Neural cell (in vitro differentiated cells): ENCODE data around the gene PRPF38A. TPM values are rescaled to one million over a fixed set of nuclear protein-coding genes. Genes with fewer than 3 reads are reported as not detected.

Experiments
- H2AFZ ChIP-seq: fragments of 200-600, 300-800 bp; sonication (generic), shearing (Covaris generic); 2 replicates; pipeline ENCODE4 v1.6.0; 2014; ENCODE audit warnings: low read depth, mild to moderate bottlenecking, antibody characterized with exemption, low read length, moderate library complexity
- H3F3A ChIP-seq: fragments of 200-600 bp; shearing (Covaris generic); 2 replicates; pipeline ENCODE4 v1.6.1; 2016; ENCODE audit warnings: mild to moderate bottlenecking, moderate library complexity, mixed read lengths, antibody characterized with exemption, low read length; ENCODE audit not compliant: insufficient read depth, poor library complexity, severe bottlenecking
- H3K27ac ChIP-seq: fragments of 200-600, 300-800 bp; sonication (generic), shearing (Covaris generic); 2 replicates; pipeline ENCODE4 v1.5.1; 2014; ENCODE audit warnings: mild to moderate bottlenecking, low read length, moderate library complexity
- H3K27me3 ChIP-seq: fragments of 300-800, 200-600 bp; sonication (generic), shearing (Covaris generic); 2 replicates; pipeline ENCODE4 v1.6.0; 2014; ENCODE audit warnings: mild to moderate bottlenecking, low read depth, low read length, moderate library complexity; ENCODE audit not compliant: insufficient read depth
- H3K36me3 ChIP-seq: fragments of 300-800, 200-600 bp; sonication (generic), shearing (Covaris generic); 2 replicates; pipeline ENCODE4 v1.5.1; 2014; ENCODE audit warnings: mild to moderate bottlenecking, antibody characterized with exemption, low read length, moderate library complexity; ENCODE audit not compliant: insufficient read depth
- H3K4me2 ChIP-seq: fragments of 300-800, 200-600 bp; sonication (generic), shearing (Covaris generic); 2 replicates; pipeline ENCODE4 v1.6.0; 2014; ENCODE audit warnings: mild to moderate bottlenecking, low read length
- H3K4me3 ChIP-seq: fragments of 300-800, 200-600 bp; sonication (generic), shearing (Covaris generic); 2 replicates; pipeline ENCODE4 v1.5.1; 2014; ENCODE audit warnings: mild to moderate bottlenecking, low read length, moderate library complexity
- H3K79me2 ChIP-seq: fragments of 200-600 bp; shearing (Covaris generic); replicated peaks from 2 replicates; pipeline ENCODE4 v1.6.0; 2014; ENCODE audit warnings: mild to moderate bottlenecking, low read length, moderate library complexity; ENCODE audit not compliant: insufficient read depth
- H3K9ac ChIP-seq: fragments of 300-800, 200-600 bp; sonication (generic), shearing (Covaris generic); 2 replicates; pipeline ENCODE4 v1.6.1; 2016; ENCODE audit warnings: mild to moderate bottlenecking, low read length, mixed read lengths
- H3K9me2 ChIP-seq: fragments of 200-600 bp; shearing (Covaris generic); 2 replicates; pipeline ENCODE4 v1.6.1; 2016; ENCODE audit warnings: mild to moderate bottlenecking, low read length, mixed read lengths; ENCODE audit not compliant: insufficient read depth
- H3K9me3 ChIP-seq: fragments of 200-600, 300-800 bp; sonication (generic), shearing (Covaris generic); 2 replicates; pipeline ENCODE4 v1.6.1; 2016; ENCODE audit warnings: mild to moderate bottlenecking, mixed run types, low read length, moderate library complexity, mixed read lengths
- H4K20me1 ChIP-seq: fragments of 200-600 bp; shearing (Covaris generic); 2 replicates; pipeline ENCODE4 v1.6.1; 2016; ENCODE audit warnings: mild to moderate bottlenecking, mixed run types; ENCODE audit not compliant: insufficient read depth
- EP300 ChIP-seq: fragments of 450-650 bp; conservative IDR thresholded peaks from 2 replicates; pipeline ENCODE4 v1.6.1; 2014; ENCODE audit warnings: antibody characterized with exemption, mild to moderate bottlenecking, moderate library complexity; ENCODE audit not compliant: poor library complexity, severe bottlenecking
- EZH2 ChIP-seq: fragments of 200-600, 300-800 bp; shearing (Covaris generic), sonication (generic); IDR thresholded peaks from 2 replicates; pipeline ENCODE4 v1.6.1; 2014; ENCODE audit warnings: antibody characterized with exemption, low read length, borderline replicate concordance, mild to moderate bottlenecking; ENCODE audit not compliant: insufficient read depth, poor library complexity, severe bottlenecking
- MXI1 ChIP-seq: fragments of 450-650 bp; conservative IDR thresholded peaks from 2 replicates; pipeline ENCODE4 v1.6.1; 2014; ENCODE audit warnings: antibody characterized with exemption, mild to moderate bottlenecking; ENCODE audit not compliant: poor library complexity, severe bottlenecking
- POLR2AphosphoS5 ChIP-seq: IDR thresholded peaks from 2 replicates; pipeline ENCODE4 v1.6.1; 2012
- RAD21 ChIP-seq: fragments of 450-650 bp; conservative IDR thresholded peaks from 2 replicates; pipeline ENCODE4 v1.6.1; 2014; ENCODE audit warnings: antibody characterized with exemption, mild to moderate bottlenecking, moderate library complexity
- SMC3 ChIP-seq: fragments of 450-650 bp; conservative IDR thresholded peaks from 2 replicates; pipeline ENCODE4 v1.6.1; 2014; ENCODE audit warnings: antibody characterized with exemption, mild to moderate bottlenecking, moderate library complexity; ENCODE audit not compliant: poor library complexity
- TAF1 ChIP-seq: IDR thresholded peaks from 2 replicates; pipeline ENCODE4 v1.6.1; 2012; ENCODE audit warnings: low read depth
- polyA plus RNA-seq: library from polyadenylated mRNA; depleted of rRNA; stranded (reverse); fragments of >200 nt; gene quantifications from 2 replicates; pipeline ENCODE4 v1.2.3, GENCODE V29; 2014
- TF ChIP-seq, protein P1 (sequence below): IDR thresholded peaks from 2 replicates; pipeline ENCODE4 v1.6.1; 2012; ENCODE audit warnings: borderline replicate concordance
- TF ChIP-seq, protein P2 (sequence below): fragments of 450-650 bp; IDR thresholded peaks from 2 replicates; pipeline ENCODE4 v1.5.1; 2014; ENCODE audit warnings: antibody characterized with exemption, mild to moderate bottlenecking, moderate library complexity; ENCODE audit not compliant: poor library complexity, severe bottlenecking

PRPF38A gene
- polyA plus RNA-seq, 1 donor from 2014 or later: 18.0 TPM

GRCh38 chr1:52435211-52435610, 30.8 kb downstream of the PRPF38A start:
- TF ChIP-seq MXI1 (no peak), EP300 (no peak), EZH2 (no peak), POLR2AphosphoS5 (no peak), RAD21 (no peak), SMC3 (no peak)
- TF ChIP-seq, protein P1, sequence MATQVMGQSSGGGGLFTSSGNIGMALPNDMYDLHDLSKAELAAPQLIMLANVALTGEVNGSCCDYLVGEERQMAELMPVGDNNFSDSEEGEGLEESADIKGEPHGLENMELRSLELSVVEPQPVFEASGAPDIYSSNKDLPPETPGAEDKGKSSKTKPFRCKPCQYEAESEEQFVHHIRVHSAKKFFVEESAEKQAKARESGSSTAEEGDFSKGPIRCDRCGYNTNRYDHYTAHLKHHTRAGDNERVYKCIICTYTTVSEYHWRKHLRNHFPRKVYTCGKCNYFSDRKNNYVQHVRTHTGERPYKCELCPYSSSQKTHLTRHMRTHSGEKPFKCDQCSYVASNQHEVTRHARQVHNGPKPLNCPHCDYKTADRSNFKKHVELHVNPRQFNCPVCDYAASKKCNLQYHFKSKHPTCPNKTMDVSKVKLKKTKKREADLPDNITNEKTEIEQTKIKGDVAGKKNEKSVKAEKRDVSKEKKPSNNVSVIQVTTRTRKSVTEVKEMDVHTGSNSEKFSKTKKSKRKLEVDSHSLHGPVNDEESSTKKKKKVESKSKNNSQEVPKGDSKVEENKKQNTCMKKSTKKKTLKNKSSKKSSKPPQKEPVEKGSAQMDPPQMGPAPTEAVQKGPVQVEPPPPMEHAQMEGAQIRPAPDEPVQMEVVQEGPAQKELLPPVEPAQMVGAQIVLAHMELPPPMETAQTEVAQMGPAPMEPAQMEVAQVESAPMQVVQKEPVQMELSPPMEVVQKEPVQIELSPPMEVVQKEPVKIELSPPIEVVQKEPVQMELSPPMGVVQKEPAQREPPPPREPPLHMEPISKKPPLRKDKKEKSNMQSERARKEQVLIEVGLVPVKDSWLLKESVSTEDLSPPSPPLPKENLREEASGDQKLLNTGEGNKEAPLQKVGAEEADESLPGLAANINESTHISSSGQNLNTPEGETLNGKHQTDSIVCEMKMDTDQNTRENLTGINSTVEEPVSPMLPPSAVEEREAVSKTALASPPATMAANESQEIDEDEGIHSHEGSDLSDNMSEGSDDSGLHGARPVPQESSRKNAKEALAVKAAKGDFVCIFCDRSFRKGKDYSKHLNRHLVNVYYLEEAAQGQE: no peak
- TF ChIP-seq, protein P2, sequence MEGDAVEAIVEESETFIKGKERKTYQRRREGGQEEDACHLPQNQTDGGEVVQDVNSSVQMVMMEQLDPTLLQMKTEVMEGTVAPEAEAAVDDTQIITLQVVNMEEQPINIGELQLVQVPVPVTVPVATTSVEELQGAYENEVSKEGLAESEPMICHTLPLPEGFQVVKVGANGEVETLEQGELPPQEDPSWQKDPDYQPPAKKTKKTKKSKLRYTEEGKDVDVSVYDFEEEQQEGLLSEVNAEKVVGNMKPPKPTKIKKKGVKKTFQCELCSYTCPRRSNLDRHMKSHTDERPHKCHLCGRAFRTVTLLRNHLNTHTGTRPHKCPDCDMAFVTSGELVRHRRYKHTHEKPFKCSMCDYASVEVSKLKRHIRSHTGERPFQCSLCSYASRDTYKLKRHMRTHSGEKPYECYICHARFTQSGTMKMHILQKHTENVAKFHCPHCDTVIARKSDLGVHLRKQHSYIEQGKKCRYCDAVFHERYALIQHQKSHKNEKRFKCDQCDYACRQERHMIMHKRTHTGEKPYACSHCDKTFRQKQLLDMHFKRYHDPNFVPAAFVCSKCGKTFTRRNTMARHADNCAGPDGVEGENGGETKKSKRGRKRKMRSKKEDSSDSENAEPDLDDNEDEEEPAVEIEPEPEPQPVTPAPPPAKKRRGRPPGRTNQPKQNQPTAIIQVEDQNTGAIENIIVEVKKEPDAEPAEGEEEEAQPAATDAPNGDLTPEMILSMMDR: no peak
- Histone ChIP-seq H3K36me3 (peaks cover 14% of the 10 kb centered on the region), H3K4me2 (no peak overlapping the region), H3K9me3 (no peaks in the 10 kb centered on the region), H3K27me3 (no peaks in the 10 kb centered on the region), H3K9me2 (no peaks in the 10 kb centered on the region), H3F3A (no peaks in the 10 kb centered on the region), H3K79me2 (no peaks in the 10 kb centered on the region), H4K20me1 (no peaks in the 10 kb centered on the region), H2AFZ (no peak overlapping the region), H3K4me3 (no peak overlapping the region), H3K27ac (no peak overlapping the region), H3K9ac (no peak overlapping the region)

GRCh38 chr1:52435650-52436049, 31.2 kb downstream of the PRPF38A start:
- Histone ChIP-seq H3K27me3 (no peaks in the 10 kb centered on the region), H3K79me2 (no peaks in the 10 kb centered on the region), H4K20me1 (no peaks in the 10 kb centered on the region), H3K9ac (no peak overlapping the region), H3F3A (no peaks in the 10 kb centered on the region), H3K9me3 (no peaks in the 10 kb centered on the region), H3K4me3 (no peak overlapping the region), H3K4me2 (no peak overlapping the region), H3K27ac (no peak overlapping the region), H3K9me2 (no peaks in the 10 kb centered on the region), H3K36me3 (peaks cover 10% of the 10 kb centered on the region), H2AFZ (no peak overlapping the region)
- TF ChIP-seq EP300 (no peak), EZH2 (no peak), TAF1 (no peak), RAD21 (no peak), POLR2AphosphoS5 (no peak), SMC3 (no peak), MXI1 (no peak)
- TF ChIP-seq, protein P1: no peak
- TF ChIP-seq, protein P2: no peak
